Renal cortex interstitium (tissue), 11 donors: ENCODE results near the gene CD81. TPM values are rescaled to one million over a fixed set of nuclear protein-coding genes. Genes with fewer than 3 reads are reported as not detected.
"Not testable (repeated sequence)": the region's sequence is repeated elsewhere in the genome, so short reads cannot be mapped to it uniquely, and the experiment has no call there.

Experiments
- DNase-seq, 11 donors: peaks; one replicate each; pipeline ENCODE4 v3.0.0-alpha.2; 2013; ENCODE audit warnings: low read depth in 9 of 11, low spot score in 4 of 11; ENCODE audit errors: extremely low read depth in 1 of 11
- polyA plus RNA-seq, 3 donors: library from polyadenylated mRNA; unstranded; fragments of 120-200 nt; gene quantifications; one replicate each; pipeline ENCODE4 v1.2.1, GENCODE V29; 2013; ENCODE audit not compliant: insufficient read length in 3 of 3

CD81 gene
- polyA plus RNA-seq, 3 donors = 528 to 587 (median 583) TPM

GRCh38 chr11:2345050-2345449, 32.1 kb upstream of the CD81 start:
- no peak for DNase-seq

GRCh38 chr11:2346014-2346413, 31.1 kb upstream of the CD81 start:
- no peak for DNase-seq

- no peak for DNase-seq
Measured at GRCh38 chr11:2346586-2347307, 30.4 kb upstream of the CD81 start.

- DNase-seq = no peak
Measured at GRCh38 chr11:2347308-2347830, 29.7 kb upstream of the CD81 start.

GRCh38 chr11:2348986-2349385, 28.1 kb upstream of the CD81 start:
- DNase-seq = no peak

- no peak for DNase-seq
Measured at GRCh38 chr11:2351701-2352100, 25.4 kb upstream of the CD81 start.

GRCh38 chr11:2352420-2352819, 24.7 kb upstream of the CD81 start:
- DNase-seq = no peak

GRCh38 chr11:2355000-2355644, 22.0 kb upstream of the CD81 start:
- DNase-seq = no peak

GRCh38 chr11:2357246-2357645, 19.9 kb upstream of the CD81 start:
- DNase-seq = no peak

- not testable (repeated sequence) for DNase-seq
Measured at GRCh38 chr11:2357651-2358050, 19.5 kb upstream of the CD81 start.

GRCh38 chr11:2358754-2359442, 18.2 kb upstream of the CD81 start:
- DNase-seq = no peak

GRCh38 chr11:2359557-2359956, 17.6 kb upstream of the CD81 start:
- DNase-seq = no peak

- DNase-seq = no peak
Measured at GRCh38 chr11:2360081-2360642, 16.9 kb upstream of the CD81 start.

- DNase-seq = no peak
Measured at GRCh38 chr11:2361565-2361964, 15.5 kb upstream of the CD81 start.

GRCh38 chr11:2362414-2362813, 14.7 kb upstream of the CD81 start:
- no peak for DNase-seq

GRCh38 chr11:2363130-2363529, 14.0 kb upstream of the CD81 start:
- no peak for DNase-seq

- no peak for DNase-seq
Measured at GRCh38 chr11:2363577-2364370, 13.3 kb upstream of the CD81 start.

GRCh38 chr11:2364386-2364785, 12.7 kb upstream of the CD81 start:
- not testable (repeated sequence) for DNase-seq
